ENCODE measurements around the gene VAV1. TPM values are rescaled to one million over a fixed set of nuclear protein-coding genes. Genes with fewer than 3 reads are reported as not detected.

Gene VAV1
- total and polyA plus RNA-seq, 2 of the 13 experiments (the other 11 are each of a cell fraction or from before 2014, with no cell fraction given), result not detected

- TF ChIP-seq ZNF609 (CRISPR knock-in tag; IDR thresholded peaks at IDR 0.05; ENCODE audit: borderline replicate concordance) (peak; percentile 34; the same call in 1 of the 2 replicates), TSC22D2 (CRISPR knock-in tag; IDR thresholded peaks at IDR 0.05; ENCODE audit: borderline replicate concordance) (no peak), CCAR2 (optimal IDR thresholded peaks at IDR 0.05; ENCODE audit: low read depth, low read length) (no peak), NFAT5 (CRISPR knock-in tag; IDR thresholded peaks at IDR 0.05) (no peak), HMGA1 (CRISPR knock-in tag; conservative IDR thresholded peaks at IDR 0.05) (no peak), ATF1 (CRISPR knock-in tag; IDR thresholded peaks at IDR 0.05) (no peak), STAT6 (CRISPR knock-in tag; IDR thresholded peaks at IDR 0.05; ENCODE audit: borderline replicate concordance) (no peak), ZNF121 (CRISPR knock-in tag; IDR thresholded peaks at IDR 0.05) (no peak), HOXD1 (CRISPR knock-in tag; IDR thresholded peaks at IDR 0.05) (no peak), ZC3H13 (CRISPR knock-in tag; IDR thresholded peaks at IDR 0.05) (no peak), ZNF550 (CRISPR knock-in tag; IDR thresholded peaks at IDR 0.05; ENCODE audit: borderline replicate concordance) (no peak), SETDB1 (CRISPR knock-in tag; IDR thresholded peaks at IDR 0.05; ENCODE audit: borderline replicate concordance) (no peak), NR3C1 (CRISPR knock-in tag; IDR thresholded peaks at IDR 0.05) (no peak), CENPT (CRISPR knock-in tag; IDR thresholded peaks at IDR 0.05; ENCODE audit: low read depth) (no peak), SNAI1 (CRISPR knock-in tag; IDR thresholded peaks at IDR 0.05; ENCODE audit: borderline replicate concordance) (no peak), SRF (IDR thresholded peaks at IDR 0.05; ENCODE audit: low read depth, low read length) (no peak), ZNF547 (CRISPR knock-in tag; IDR thresholded peaks at IDR 0.05) (no peak)
These were observed 46.8 kb upstream of the VAV1 start (continued) for GRCh38 chr19:6725513-6726231.
